Motor neuron (in vitro differentiated cells): Measurements from ENCODE around the gene OTP. TPM values are rescaled to one million over a fixed set of nuclear protein-coding genes. Genes with fewer than 3 reads are reported as not detected.

Experiments
- ATAC-seq, 8 experiments: fragments of 200-7000 bp; cut with Tn5 transposase; replicated peaks in 6 of 8; 2 replicates each; pipeline ENCODE4 v1.8.0; 2021; ENCODE audit warnings: mild to moderate bottlenecking in 8 of 8, moderate library complexity in 8 of 8
- H3K27ac ChIP-seq, 2 donors: fragments of 250-450 bp; sonication (Bioruptor Pico); 2 replicates each; pipeline ENCODE4 v1.9.0; 2021; ENCODE audit warnings: antibody characterized with exemption in 2 of 2, mild to moderate bottlenecking in 2 of 2, moderate library complexity in 1 of 2
- H3K4me1 ChIP-seq, 2 donors: fragments of 250-450 bp; sonication (Bioruptor Pico); replicated peaks in 1 of 2; 2 replicates each; pipeline ENCODE4 v1.6.1; 2021; ENCODE audit warnings: antibody characterized with exemption in 2 of 2, mild to moderate bottlenecking in 2 of 2, moderate library complexity in 1 of 2
- H3K4me3 ChIP-seq, 5 donors: fragments of 250-450 bp; sonication (Bioruptor Pico); 2 replicates each; pipeline ENCODE4 v1.9.0; 2021; ENCODE audit warnings: antibody characterized with exemption in 5 of 5, mild to moderate bottlenecking in 5 of 5, moderate library complexity in 4 of 5
- WGBS, 10 experiments: fragments of 450-650 bp; shearing (Covaris generic); methylation state at CpG; one replicate each; pipeline ENCODE4 v1.0.0; 2022; 5-methylcytosine and 5-hydroxymethylcytosine counted together
- in situ Hi-C, 9 experiments: fragments of 400-800 bp; cut with MboI; loops; one replicate each; pipeline ENCODE4 v1.15.0; 2021; ENCODE audit warnings: low sequenced_read_pairs in 9 of 9, low pct_unique_long_range_greater_than_20kb in 2 of 9; ENCODE audit not compliant: unreplicated experiment in 9 of 9
- total RNA-seq, 8 experiments: library from RNA; unstranded; fragments of 300-600 nt; gene quantifications; 2 replicates each; pipeline versions ENCODE4 v1.2.3 to v1.2.4, GENCODE V29; 2022

OTP gene
- total RNA-seq, 8 experiments from 2014 or later: 0.05 to 1.4 (median 0.20) TPM; not detected in 2

GRCh38 chr5:77644371-77645157 lies 6.1 kb upstream of the OTP start:
- ATAC-seq: no peak
- H3K4me3 ChIP-seq: no peak overlapping the region
- in situ Hi-C loops: loop anchor here in 2 of 9 experiments (25.0 kb wide), 2 partner anchors 193 to 343 kb away; no protein-coding TSS in a partner anchor

GRCh38 chr5:77643654-77644370 lies 5.3 kb upstream of the OTP start:
- no peak for ATAC-seq
- Histone ChIP-seq H3K4me1 (peaks cover 4% of the 10 kb centered on the region in 2 donors), H3K4me3 (no peak overlapping the region), H3K27ac (no peak overlapping the region)
- in situ Hi-C loops: loop anchor here in 2 of 9 experiments (25.0 kb wide), 2 partner anchors 193 to 343 kb away; no protein-coding TSS in a partner anchor
- WGBS, 10 experiments: 2 to 14% (median 6%) methylated on average over 10 to 23 of the region's 28 CpGs; no CpG with 5 or more reads in 1 of the 10 experiments

More at GRCh38 chr5:77644371-77645157, 6.1 kb upstream of the OTP start:
- Histone ChIP-seq H3K27ac (no peak overlapping the region), H3K4me1 (peaks cover 0 to 3% of the 10 kb centered on the region in 2 donors)
- 0 to 17% (median 5%) methylated on average over 4 to 25 of the region's 33 CpGs; no CpG with 5 or more reads in 1 of the 10 experiments for WGBS, 10 experiments

GRCh38 chr5:77642738-77643653 lies 4.5 kb upstream of the OTP start:
- ATAC-seq: no peak
- Histone ChIP-seq H3K27ac (no peak overlapping the region), H3K4me1 (peaks cover 6 to 7% of the 10 kb centered on the region in 2 donors), H3K4me3 (no peak overlapping the region)
- WGBS, 10 experiments: 2 to 44% (median 10%) methylated on average over 2 to 14 of the region's 21 CpGs
- in situ Hi-C loops: loop anchor here in 2 of 9 experiments (25.0 kb wide), 2 partner anchors 194 to 344 kb away; no protein-coding TSS in a partner anchor

- 3 to 29% (median 13%) methylated on average over 4 to 17 of the region's 19 CpGs for WGBS, 10 experiments
- in situ Hi-C loops: loop anchor here in 2 of 9 experiments (25.0 kb wide), 2 partner anchors 195 to 345 kb away; no protein-coding TSS in a partner anchor
- no peak overlapping the region for H3K4me3 ChIP-seq
These were observed 3.6 kb upstream of the OTP start for GRCh38 chr5:77641963-77642737.

GRCh38 chr5:77641397-77641943 lies 3.0 kb upstream of the OTP start:
- no peak for ATAC-seq
- in situ Hi-C loops: loop anchor here in 2 of 9 experiments (25.0 kb wide), 2 partner anchors 196 to 346 kb away; no protein-coding TSS in a partner anchor
- H3K27ac ChIP-seq: no peak overlapping the region
- H3K4me3 ChIP-seq: no peak overlapping the region
- H3K4me1 ChIP-seq: peaks cover 6 to 10% of the 10 kb centered on the region in 2 donors
- WGBS, 10 experiments: 0 to 45% (median 0%) methylated on average over 2 to 14 of the region's 23 CpGs

More at GRCh38 chr5:77641963-77642737, 3.6 kb upstream of the OTP start:
- no peak for ATAC-seq
- peaks cover 6 to 7% of the 10 kb centered on the region in 2 donors for H3K4me1 ChIP-seq
- H3K27ac ChIP-seq: no peak overlapping the region

- H3K4me1 ChIP-seq: peaks cover 6 to 10% of the 10 kb centered on the region in 2 donors
- in situ Hi-C loops: loop anchor here in 2 of 9 experiments (25.0 kb wide), 2 partner anchors 197 to 347 kb away; no protein-coding TSS in a partner anchor
- ATAC-seq: peak in 3 of 8 experiments; percentile 9 to 17 (median 9)
These were observed 2.3 kb upstream of the OTP start for GRCh38 chr5:77640589-77641396.

GRCh38 chr5:77638763-77639671 lies 504 bp upstream of the OTP start:
- Histone ChIP-seq H3K4me1 (peaks cover 6 to 7% of the 10 kb centered on the region in 2 donors), H3K4me3 (peak overlapping the region in 1 of 5 donors; percentile 6), H3K27ac (no peak overlapping the region)
- peak in 6 of 8 experiments; percentile 79 to 82 (median 80) for ATAC-seq
- WGBS, 10 experiments: 0 to 47% (median 20%) methylated on average over 2 to 39 of the region's 61 CpGs
- in situ Hi-C loops: loop anchor here in 2 of 9 experiments (25.0 kb wide), 2 partner anchors 198 to 348 kb away; no protein-coding TSS in a partner anchor

More at GRCh38 chr5:77640589-77641396, 2.3 kb upstream of the OTP start:
- H3K4me3 ChIP-seq: no peak overlapping the region
- H3K27ac ChIP-seq: no peak overlapping the region
- WGBS, 10 experiments: 0 to 30% (median 0%) methylated on average over 1 to 30 of the region's 45 CpGs; no CpG with 5 or more reads in 1 of the 10 experiments

GRCh38 chr5:77637170-77637997 lies 1.1 kb downstream of the OTP start:
- WGBS, 10 experiments: 0 to 29% (median 3%) methylated on average over 2 to 23 of the region's 43 CpGs; no CpG with 5 or more reads in 1 of the 10 experiments
- no peak overlapping the region for H3K27ac ChIP-seq
- H3K4me1 ChIP-seq: peaks cover 6 to 7% of the 10 kb centered on the region in 2 donors
- in situ Hi-C loops: loop anchor here in 2 of 9 experiments (25.0 kb wide), 2 partner anchors 200 to 350 kb away; no protein-coding TSS in a partner anchor
- H3K4me3 ChIP-seq: no peak overlapping the region
- ATAC-seq: no peak

- Histone ChIP-seq H3K27ac (no peak overlapping the region), H3K4me1 (peaks cover 6 to 7% of the 10 kb centered on the region in 2 donors), H3K4me3 (no peak overlapping the region)
- peak in 3 of 8 experiments; percentile 7 to 29 (median 29) for ATAC-seq
- WGBS, 10 experiments: 0 to 3% (median 2%) methylated on average over 1 to 8 of the region's 34 CpGs; no CpG with 5 or more reads in 7 of the 10 experiments
- in situ Hi-C loops: loop anchor here in 2 of 9 experiments (25.0 kb wide), 2 partner anchors 201 to 351 kb away; no protein-coding TSS in a partner anchor
These were observed 1.8 kb downstream of the OTP start for GRCh38 chr5:77636641-77637169.
